GM21786 (cell line): Measurements from ENCODE around the gene SLC6A11.

Source experiments
- ATAC-seq: cut with Tn5 transposase; IDR thresholded peaks from one replicate; pipeline ENCODE4 v1.9.1; 2021; ENCODE audit not compliant: unreplicated experiment

The SLC6A11 gene

DNA sequence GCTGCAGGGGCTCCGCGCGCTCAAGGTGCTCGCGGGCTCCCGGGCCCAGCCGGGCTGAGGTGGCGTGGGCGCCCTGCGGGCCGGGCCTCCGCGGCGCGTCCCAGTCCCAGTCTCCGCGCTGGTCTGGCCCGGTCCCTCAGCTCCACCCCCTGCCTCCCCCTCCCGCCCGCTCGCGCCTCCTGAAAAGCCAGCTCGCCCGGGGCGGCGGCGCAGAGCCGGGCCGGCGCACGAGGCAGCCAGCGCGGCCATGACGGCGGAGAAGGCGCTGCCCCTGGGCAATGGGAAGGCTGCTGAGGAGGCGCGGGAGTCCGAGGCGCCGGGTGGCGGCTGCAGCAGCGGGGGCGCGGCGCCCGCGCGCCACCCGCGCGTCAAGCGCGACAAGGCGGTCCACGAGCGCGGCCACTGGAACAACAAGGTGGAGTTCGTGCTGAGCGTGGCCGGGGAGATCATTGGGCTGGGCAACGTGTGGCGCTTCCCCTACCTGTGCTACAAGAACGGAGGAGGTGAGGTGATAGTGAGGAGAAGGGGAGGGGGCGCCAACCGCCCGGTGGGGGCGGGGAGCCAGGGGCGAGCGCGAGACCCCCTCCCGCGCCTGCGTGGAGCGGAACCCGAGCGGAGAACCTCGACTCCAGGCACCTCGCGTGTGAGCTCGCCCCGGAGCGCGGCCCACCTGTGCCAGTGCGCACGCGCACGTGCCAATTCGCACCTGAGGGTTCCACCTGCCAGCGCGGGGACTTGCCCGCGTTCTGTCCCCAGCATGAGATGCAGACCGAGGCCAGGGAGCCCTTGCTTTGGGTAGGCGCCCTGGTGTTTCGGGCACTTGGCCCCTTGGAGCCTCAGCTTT is at the start of gene SLC6A11:
SLC6A11 (plus strand) TSS at position 210 of the 844 bp plus-strand sequence; CDS start at position 248, 38 bp downstream.
- no peak for ATAC-seq

DNA sequence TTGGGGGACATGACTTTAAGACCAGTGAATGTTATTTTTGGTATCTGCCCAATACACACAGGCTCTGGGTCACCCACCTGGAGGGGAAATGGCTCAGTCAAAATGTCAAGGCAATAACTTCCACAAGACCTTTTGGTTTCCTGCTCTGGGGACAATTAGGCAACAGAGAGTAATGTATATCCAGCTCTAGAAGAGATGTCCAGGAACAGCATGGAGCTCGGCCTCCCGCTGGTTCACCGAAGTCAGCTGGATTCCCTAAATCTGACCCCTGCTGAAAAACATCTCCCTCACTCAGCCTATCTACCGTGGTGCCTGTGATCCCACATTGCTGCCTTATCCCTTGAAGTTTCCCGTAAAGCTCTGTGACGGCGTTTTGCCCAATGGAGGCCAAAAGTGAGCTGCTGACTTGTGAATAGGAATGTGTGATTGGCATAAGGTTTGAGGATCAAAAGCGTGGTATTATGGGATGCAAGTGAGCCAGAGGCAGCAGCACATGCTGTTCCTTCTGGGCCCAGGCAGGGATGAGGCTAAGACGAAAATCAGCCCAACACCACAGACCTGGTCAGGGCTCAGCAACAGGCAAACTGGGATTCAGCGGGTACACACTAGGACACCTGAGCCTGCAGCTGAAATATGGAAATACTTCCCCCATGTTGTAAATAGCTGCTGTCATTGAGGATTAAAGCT is 47.2 kb upstream of the SLC6A11 start:
- ATAC-seq: no peak

DNA sequence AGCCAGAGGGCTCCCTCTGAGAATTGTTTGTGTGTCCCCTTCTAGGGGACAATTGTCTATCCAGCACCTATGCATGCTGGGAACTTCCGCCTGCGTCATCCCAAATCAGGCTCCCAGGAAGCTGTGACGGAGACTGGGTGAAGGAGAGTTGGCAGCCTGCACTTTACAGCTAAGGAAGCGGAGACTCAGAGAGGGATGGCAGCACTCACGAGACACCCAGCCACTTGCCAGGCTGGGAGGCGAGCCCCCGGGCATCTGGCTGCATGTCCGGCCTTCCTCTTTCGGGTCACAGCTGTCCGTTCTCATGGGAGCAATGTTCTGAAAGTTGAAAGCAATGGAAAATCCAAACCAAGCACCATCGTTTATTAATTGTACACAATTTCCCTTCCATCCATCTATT is 45.5 kb upstream of the SLC6A11 start:
- no peak for ATAC-seq

DNA sequence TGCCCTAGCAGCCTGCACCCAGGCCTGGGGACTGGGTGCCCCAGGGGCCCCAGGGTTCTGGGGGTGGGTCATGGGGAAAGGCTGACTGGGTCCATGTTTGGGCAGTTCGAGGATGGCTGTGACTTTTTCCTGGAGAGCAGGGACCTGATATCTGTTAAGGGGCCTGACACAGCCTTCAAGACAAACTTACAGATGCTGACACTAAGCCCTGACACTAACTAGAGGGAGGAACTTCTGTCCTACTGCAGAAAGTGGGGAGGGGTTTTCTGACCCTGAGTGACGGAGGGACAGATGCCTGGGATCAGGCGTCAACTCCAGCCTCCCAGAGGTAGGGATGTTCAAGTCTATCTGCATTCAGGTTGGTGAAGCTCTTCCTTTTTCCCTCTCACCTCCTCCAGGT is 45.0 kb upstream of the SLC6A11 start:
- no peak for ATAC-seq

DNA sequence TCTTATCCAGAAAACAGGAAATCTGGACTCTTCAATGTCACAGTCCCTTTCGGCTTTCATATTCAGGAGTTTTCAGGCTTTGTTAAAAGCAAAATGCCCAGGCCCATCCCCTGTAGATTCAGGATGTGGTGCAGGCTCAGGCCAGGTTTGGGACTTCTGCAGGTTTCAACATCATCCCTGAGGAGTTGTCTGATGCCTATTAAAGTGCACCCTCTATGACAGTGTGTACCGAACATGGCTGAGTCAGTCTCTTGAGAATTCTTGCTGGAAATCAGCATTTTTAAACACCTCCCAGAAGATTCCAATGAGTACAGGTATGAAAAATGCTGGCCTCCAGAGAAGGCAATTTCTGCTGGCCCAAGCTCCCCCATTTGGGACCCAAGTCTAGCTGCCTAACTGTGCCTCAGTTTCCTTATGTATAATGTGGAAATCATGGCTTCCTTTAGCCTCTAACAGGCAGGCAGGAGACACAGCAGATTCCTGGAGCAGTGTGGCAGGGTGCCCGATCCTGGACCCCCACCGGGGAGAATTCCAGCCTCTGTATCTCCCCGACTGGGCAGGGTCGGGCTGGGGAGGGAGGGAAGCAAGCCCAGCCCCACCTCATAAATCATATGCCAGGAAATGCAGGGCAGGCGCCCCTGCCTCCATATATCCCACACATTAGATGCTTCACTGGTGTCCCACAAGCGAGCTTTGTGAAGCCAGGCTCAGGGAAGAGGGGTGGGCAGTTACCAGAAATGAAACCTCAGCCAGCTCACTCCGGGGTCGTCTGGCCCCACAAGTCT is 44.4 kb upstream of the SLC6A11 start:
- ATAC-seq: no peak

DNA sequence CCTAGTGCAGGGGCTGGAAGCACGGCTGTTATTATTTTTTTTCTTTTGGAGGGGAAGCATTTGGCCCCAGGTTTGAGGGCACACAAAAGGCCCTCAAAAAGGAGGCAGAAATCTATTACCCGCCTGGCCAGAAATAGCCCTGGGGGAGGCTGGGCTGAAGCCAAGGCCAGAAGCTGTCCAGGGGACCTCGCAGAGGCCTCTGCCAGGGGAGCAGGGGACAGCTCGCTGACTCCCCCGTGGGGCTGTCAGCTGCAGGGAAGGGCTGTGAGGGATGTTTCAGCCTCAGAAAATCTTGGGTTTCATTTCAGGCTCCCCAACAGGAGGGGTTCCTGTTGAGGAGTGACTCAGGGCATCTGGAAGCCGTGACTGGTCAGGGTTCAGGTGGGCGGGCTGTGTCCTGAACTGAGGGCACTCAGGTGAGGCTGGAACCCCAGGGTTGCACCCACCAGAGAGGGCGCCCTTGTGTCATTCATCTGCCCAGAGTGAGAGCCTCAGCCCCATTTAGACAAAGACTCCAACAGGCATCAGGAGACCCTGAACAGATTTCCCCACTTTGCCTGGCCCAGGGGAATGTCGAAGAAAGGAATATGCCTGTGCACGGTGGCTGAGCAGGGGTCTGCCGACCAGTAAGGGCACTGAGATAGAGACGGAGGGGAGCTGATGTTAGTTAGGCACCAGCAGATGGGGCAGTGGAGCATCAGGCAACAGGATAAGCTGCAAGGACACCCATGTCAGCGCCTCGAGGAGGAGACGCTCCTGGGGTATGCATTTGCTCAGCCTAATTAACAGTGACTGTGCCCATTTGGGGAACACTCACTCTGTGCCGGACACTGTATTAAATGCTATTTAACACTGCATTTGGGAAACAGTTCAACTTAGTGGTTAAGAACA is 43.5 kb upstream of the SLC6A11 start:
- no peak for ATAC-seq

DNA sequence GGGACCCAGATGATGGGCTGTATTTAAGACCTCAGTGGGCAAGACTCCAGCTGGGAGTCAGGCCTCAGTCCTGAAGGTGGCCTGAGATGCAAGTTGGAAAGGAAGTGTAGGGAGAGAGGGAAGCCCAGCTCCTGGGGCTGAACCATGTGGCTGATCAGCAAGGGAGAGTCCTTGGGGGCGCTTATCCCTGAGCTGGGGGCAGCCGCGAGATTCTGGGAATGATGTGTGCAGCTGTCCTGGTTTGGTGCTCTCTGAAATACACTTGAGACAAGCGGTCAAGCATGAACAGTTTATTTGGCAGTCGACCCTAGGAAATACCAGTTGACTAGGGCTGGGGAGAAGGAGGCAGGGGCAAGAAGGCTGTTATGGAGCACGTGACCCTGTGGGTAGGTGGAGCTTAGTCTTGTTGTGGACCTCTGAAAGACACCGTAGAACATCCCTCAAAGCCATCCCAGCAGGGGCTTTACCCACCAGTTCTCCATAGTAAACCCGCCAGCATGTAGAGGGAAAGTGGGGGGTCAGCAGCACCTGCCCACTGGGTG is 41.8 kb upstream of the SLC6A11 start:
- ATAC-seq: no peak

DNA sequence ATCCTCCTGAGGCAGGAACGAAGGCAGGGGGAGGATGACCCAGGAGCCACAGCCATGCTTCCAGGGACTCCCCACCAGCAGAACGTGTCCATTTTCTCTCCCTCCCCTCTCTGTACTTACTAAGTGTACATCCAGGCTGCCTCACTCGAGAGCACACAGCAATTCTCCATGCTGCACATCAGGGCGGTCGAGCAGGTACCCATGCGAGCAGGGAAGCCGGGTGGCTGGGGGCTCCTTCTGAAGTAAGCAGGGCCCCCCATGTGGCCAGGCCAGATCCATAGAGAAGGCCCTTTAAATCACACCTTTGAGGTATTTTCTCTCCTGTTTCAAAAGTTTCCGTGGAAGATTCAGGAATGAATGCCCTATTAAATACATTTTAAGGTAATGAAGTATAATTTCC is 41.2 kb upstream of the SLC6A11 start:
- no peak for ATAC-seq

DNA sequence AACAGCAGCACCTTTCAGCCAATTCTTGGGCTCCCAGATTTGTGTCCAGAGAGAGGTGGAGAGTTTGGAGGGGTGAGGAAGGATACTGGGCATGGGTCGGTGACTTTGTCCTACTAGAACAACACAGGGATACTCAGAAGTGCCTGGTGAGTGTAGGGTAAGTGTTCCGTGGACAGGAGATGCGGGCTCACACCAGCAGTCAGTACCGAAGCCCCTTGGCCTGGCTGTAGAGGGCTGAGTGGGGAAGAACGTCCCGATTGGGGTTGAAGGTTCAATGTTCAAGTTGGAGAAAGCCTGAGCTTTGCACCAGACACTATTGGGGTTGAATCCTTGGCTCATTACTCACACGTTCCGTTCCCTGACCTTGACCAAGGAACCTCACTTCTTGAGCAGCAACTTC is 40.8 kb upstream of the SLC6A11 start:
- no peak for ATAC-seq

DNA sequence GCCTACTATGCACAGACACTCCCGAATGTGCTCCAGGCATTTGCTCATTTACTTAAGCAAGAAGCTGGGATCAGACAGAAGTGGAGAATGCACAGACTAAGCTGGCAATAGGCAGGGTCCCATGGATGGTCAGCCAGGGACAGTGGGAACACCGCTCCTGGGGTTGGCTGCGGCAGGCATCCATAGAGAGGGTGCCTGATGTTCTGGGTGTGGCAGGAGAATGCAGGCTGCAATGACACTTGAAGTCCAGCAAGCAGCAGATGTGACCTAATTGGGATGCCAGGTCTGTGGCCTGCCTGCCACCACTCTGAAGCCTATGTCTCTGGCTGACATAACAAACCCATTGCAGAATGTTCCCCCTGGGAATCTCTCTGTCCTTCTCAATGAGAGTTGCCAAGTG is 40.2 kb upstream of the SLC6A11 start:
- no peak for ATAC-seq

DNA sequence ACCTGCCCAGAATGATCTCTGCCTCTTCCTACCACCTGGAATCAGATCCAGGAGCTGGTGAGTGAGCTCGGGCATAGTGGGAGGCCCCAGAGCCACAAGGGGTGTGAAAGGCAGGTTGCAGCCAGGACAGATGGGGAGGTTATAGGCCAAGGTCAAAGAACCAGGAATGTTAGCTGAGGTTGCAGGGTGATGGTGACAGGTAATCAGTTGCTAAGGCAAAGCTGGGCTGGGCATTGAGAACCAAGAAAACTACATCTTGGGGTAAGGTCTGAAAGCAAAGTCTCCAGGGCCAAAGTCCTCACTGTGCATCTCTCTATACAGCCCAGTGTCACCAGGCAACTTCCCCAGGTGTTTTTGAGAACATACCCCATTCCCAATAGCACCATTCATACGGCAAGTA is 38.4 kb upstream of the SLC6A11 start:
- no peak for ATAC-seq

DNA sequence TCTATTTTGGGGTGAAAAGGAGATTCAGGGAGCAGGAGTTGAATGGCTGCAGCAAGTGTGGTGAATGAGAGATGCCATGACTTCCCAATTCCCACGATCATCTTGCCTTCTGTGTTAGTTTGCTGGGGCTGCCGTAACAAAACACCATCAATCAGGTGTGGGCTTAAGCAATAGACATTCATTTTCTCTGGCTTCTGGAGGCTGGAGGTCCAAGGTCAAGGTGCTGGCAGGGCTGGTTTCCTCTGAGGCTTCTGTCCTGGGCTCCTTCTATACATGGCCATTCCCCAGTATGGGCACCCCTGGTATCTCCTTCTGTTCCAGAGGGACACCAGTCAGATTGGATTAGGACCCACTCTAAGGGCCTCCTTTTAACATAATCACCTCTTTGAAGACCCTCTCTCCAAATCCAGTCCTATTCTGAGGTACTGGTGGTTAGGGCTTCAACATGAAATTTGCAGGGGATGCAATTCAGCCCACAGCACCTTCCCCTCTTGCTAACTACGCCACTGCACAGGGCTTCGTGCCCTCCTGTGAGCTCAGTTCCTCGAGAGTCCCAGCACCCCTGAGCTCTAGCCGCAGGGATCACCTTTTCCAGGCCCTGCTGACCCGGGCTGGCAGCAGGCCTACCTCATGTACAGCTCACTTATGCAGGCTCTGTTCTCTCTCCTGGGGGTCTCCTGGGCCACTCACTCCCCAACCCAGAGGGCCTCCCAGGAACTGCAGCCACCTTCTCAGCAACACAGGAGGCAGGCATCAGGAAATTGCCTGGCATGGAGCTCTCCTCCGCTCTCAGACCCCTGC is 37.3 kb upstream of the SLC6A11 start:
- ATAC-seq: no peak

DNA sequence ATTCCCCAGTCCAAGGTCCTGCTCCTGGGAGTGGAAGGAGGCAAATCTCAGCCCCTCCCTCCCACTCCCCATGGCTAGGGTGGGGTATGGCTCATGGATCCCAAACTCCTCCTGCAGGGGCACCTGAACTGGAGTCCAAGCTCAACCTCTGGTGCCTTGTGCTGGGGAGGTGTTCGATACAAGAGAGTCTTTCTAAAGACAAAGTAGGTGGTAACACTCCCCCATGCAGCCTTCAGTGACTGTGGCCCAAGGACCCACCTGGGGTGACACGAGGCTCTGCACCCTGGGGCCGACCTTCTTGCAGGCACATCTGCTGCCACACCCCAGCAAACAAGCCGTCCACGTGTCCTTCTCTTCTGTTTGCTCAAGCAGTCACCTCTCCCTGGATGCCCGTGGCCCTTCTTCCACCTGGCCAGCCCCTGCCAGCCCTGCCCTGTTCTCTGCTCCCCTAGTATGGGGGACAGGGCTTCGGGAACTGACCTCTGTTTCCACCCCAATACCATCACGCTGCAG is 36.7 kb upstream of the SLC6A11 start:
- ATAC-seq: no peak

DNA sequence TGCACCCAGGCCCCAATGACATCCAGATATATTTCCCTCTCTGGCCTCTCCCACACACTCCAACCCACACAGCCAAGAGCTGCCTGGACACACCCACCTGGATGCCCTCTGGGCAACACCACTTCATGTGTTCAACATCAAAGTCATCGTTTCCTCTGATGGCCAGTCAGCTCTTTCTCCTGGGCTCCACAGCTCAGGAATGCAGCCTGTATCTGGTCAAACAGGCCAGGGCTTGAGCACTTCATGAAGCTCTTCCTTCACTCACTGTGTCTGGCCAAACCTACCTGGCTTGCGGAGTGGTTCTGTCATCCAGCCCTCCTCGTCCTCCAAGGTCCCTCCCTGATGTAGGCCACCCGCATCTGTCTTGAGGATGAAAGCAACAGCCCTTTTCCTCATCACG is 35.8 kb upstream of the SLC6A11 start:
- ATAC-seq: no peak

DNA sequence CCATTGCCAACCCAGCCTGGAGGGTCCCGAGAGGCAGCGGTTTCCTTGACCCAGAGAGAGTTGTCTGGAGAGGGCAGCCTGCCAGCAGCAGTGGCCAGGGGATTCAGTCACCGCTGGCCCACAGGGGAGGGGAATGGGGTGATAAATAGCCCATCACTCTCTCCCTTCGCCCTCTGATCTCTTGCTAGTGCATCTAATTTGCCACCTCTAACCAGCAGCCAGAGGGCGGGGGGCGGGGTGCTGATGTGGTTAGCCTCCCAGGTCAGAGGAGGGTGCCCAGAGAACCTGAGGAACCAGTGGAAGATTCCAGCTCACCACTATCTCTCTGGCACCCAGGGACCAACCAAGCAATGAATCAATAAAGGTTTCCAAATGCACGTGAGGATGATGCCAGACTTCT is 35.1 kb upstream of the SLC6A11 start:
- ATAC-seq: no peak

DNA sequence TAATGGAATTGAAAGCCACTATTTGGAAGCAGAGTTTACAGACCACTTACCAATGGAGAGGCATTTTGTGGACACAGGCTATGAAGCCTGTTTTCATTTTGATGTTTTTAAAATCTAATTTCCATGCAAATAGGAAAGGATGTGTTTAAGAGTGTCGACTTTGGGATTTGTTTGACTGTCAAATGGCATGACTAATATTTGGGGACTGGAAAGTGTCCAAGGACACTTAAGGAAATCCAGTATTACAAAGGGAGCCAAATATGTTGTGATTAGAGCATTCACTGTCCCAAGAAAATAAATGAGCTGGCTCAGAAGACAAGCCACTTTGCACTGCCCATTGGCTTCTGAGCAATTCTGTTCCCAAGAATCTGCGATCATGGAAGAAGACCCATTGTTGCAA is 34.0 kb upstream of the SLC6A11 start:
- ATAC-seq: no peak

DNA sequence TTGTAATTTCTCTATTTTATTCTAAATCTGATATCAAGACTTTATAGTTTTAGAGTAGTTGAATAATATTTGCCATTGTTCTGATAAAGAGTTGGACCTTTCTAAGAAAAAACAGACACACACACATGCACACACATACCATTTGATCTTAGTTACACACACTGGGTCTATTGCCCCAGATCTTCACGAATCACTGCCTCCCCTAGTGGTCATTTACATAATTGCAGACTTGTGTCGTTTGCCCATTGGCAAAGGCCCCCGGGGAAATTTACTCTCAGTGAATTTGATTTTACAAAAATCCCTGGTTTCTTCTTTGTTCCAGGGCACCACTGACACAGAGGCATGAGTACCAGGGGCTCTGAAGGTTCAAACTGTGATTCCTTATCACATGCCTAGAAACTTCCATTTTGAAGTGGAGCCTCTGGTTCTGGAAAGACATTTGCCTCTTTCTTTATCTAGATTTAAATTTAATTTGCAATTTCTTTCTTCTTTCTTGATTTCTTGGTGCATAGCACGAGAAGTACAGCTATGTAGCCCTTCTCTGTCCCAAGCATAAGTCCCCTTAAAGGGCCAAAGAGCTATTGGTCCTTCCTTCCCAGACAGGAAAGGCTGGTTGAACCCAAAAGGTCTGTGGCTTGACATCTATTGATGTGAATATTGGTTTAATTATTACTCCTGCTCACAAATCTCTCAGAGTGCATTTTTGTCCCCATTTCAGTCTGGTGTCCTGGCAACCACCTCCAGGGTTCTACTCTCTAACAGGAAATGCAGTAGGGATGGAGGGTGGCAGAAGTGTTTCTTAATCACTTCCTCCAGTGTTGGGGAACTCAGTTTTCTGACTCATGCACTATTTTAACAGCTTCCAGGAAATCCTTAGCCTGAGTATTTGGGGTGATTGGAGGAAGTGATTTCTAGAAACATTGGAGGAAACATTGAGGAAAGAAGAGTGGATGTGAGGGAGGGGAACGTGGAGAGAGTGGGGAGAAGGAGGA is 32.4 kb upstream of the SLC6A11 start:
- ATAC-seq: no peak

DNA sequence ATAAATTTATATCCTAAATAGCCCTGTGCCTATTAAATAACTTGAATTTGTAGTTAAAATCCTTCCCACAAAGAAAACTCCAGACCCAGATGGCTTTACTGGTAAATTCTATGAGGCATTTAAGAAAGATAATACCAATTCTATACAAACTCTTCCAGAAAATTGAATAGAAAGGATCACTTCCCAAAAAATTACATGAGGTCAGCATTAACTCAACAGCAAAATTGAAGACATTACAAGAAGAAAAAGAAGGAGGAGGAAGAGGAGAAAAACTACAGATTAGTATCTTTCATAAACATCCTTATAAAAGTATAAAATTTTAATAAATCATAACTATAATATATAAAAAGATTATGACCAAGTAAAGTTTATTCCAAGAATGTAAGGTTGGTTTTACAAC is 29.4 kb upstream of the SLC6A11 start:
- ATAC-seq: no peak
